ENCODE measurements around the gene POLR2I. TPM values are rescaled to one million over a fixed set of nuclear protein-coding genes. Genes with fewer than 3 reads are reported as not detected.
A peak's percentile ranks its signal among the peaks of the same experiment; 100 is the strongest.

The POLR2I gene
- total RNA-seq, 1 donor from 2014 or later: 121 TPM

GRCh38 chr19:36103842-36104552 lies 10.7 kb downstream of the POLR2I start:
- Histone ChIP-seq H3K4me3 (ENCODE audit: low read length in 3 of 3) (no peak overlapping the region), H3K27me3 (ENCODE audit: control insufficient read depth in 3 of 3, insufficient read depth in 3 of 3, low read length in 3 of 3) (no peaks in the 10 kb centered on the region), H3K36me3 (ENCODE audit: control insufficient read depth in 3 of 3, insufficient read depth in 3 of 3, low read length in 3 of 3) (peaks cover 31 to 38% (median 31%) of the 10 kb centered on the region in 3 donors), H3K9ac (ENCODE audit: low read depth in 1 of 3, low read length in 3 of 3) (peak overlapping the region in 2 of 3 donors; percentile 20 to 54), H3K27ac (ENCODE audit: low read depth, low read length) (no peak overlapping the region), H3K9me3 (ENCODE audit: control insufficient read depth in 3 of 3, low read length in 3 of 3) (no peaks in the 10 kb centered on the region), H3K4me1 (ENCODE audit: control insufficient read depth in 3 of 3, insufficient read depth in 3 of 3, low read length in 3 of 3) (peaks cover 46 to 52% (median 47%) of the 10 kb centered on the region in 3 donors)

- no peaks in the 10 kb centered on the region for H3K9me3 ChIP-seq (ENCODE audit: control insufficient read depth in 3 of 3, low read length in 3 of 3)
- no peak overlapping the region for H3K27ac ChIP-seq (ENCODE audit: low read depth, low read length)
- peaks cover 46 to 52% (median 47%) of the 10 kb centered on the region in 3 donors for H3K4me1 ChIP-seq (ENCODE audit: control insufficient read depth in 3 of 3, insufficient read depth in 3 of 3, low read length in 3 of 3)
- H3K4me3 ChIP-seq (ENCODE audit: low read length in 3 of 3): peak overlapping the region in 1 of 3 donors; percentile 22
- H3K27me3 ChIP-seq (ENCODE audit: control insufficient read depth in 3 of 3, insufficient read depth in 3 of 3, low read length in 3 of 3): no peaks in the 10 kb centered on the region
- peak overlapping the region in 2 of 3 donors; percentile 3 to 54 for H3K9ac ChIP-seq (ENCODE audit: low read depth in 1 of 3, low read length in 3 of 3)
- H3K36me3 ChIP-seq (ENCODE audit: control insufficient read depth in 3 of 3, insufficient read depth in 3 of 3, low read length in 3 of 3): peaks cover 31 to 38% (median 31%) of the 10 kb centered on the region in 3 donors
These were observed 11.5 kb downstream of the POLR2I start for GRCh38 chr19:36103040-36103626.

GRCh38 chr19:36101550-36102327 lies 12.9 kb downstream of the POLR2I start:
- Histone ChIP-seq H3K27ac (ENCODE audit: low read depth, low read length) (peak overlapping the region; percentile 84), H3K9ac (ENCODE audit: low read depth in 1 of 3, low read length in 3 of 3) (peak overlapping the region; percentile 71 to 91 (median 79)), H3K4me3 (ENCODE audit: low read length in 3 of 3) (peak overlapping the region; percentile 65 to 83 (median 71)), H3K4me1 (ENCODE audit: control insufficient read depth in 3 of 3, insufficient read depth in 3 of 3, low read length in 3 of 3) (peaks cover 46 to 52% (median 47%) of the 10 kb centered on the region in 3 donors), H3K9me3 (ENCODE audit: control insufficient read depth in 3 of 3, low read length in 3 of 3) (no peaks in the 10 kb centered on the region), H3K27me3 (ENCODE audit: control insufficient read depth in 3 of 3, insufficient read depth in 3 of 3, low read length in 3 of 3) (no peaks in the 10 kb centered on the region), H3K36me3 (ENCODE audit: control insufficient read depth in 3 of 3, insufficient read depth in 3 of 3, low read length in 3 of 3) (peaks cover 21 to 35% (median 28%) of the 10 kb centered on the region in 3 donors)

- peak overlapping the region; percentile 84 for H3K27ac ChIP-seq (ENCODE audit: low read depth, low read length)
- H3K36me3 ChIP-seq (ENCODE audit: control insufficient read depth in 3 of 3, insufficient read depth in 3 of 3, low read length in 3 of 3): peaks cover 19 to 31% (median 27%) of the 10 kb centered on the region in 3 donors
- H3K27me3 ChIP-seq (ENCODE audit: control insufficient read depth in 3 of 3, insufficient read depth in 3 of 3, low read length in 3 of 3): no peaks in the 10 kb centered on the region
- peaks cover 46 to 50% (median 47%) of the 10 kb centered on the region in 3 donors for H3K4me1 ChIP-seq (ENCODE audit: control insufficient read depth in 3 of 3, insufficient read depth in 3 of 3, low read length in 3 of 3)
- peak overlapping the region; percentile 71 to 91 (median 79) for H3K9ac ChIP-seq (ENCODE audit: low read depth in 1 of 3, low read length in 3 of 3)
- H3K4me3 ChIP-seq (ENCODE audit: low read length in 3 of 3): peak overlapping the region; percentile 65 to 83 (median 71)
- no peaks in the 10 kb centered on the region for H3K9me3 ChIP-seq (ENCODE audit: control insufficient read depth in 3 of 3, low read length in 3 of 3)
These were observed 14.2 kb downstream of the POLR2I start for GRCh38 chr19:36100476-36100875.

- peak overlapping the region; percentile 84 for H3K27ac ChIP-seq (ENCODE audit: low read depth, low read length)
- H3K27me3 ChIP-seq (ENCODE audit: control insufficient read depth in 3 of 3, insufficient read depth in 3 of 3, low read length in 3 of 3): no peaks in the 10 kb centered on the region
- no peaks in the 10 kb centered on the region for H3K9me3 ChIP-seq (ENCODE audit: control insufficient read depth in 3 of 3, low read length in 3 of 3)
- peaks cover 11 to 19% (median 16%) of the 10 kb centered on the region in 3 donors for H3K36me3 ChIP-seq (ENCODE audit: control insufficient read depth in 3 of 3, insufficient read depth in 3 of 3, low read length in 3 of 3)
- H3K4me3 ChIP-seq (ENCODE audit: low read length in 3 of 3): peak overlapping the region in 1 of 3 donors; percentile 6
- H3K9ac ChIP-seq (ENCODE audit: low read depth in 1 of 3, low read length in 3 of 3): no peak overlapping the region
- peaks cover 42 to 47% (median 45%) of the 10 kb centered on the region in 3 donors for H3K4me1 ChIP-seq (ENCODE audit: control insufficient read depth in 3 of 3, insufficient read depth in 3 of 3, low read length in 3 of 3)
These were observed 15.4 kb downstream of the POLR2I start for GRCh38 chr19:36099166-36099785.

GRCh38 chr19:36097036-36097435 lies 17.6 kb downstream of the POLR2I start:
- Histone ChIP-seq H3K27ac (ENCODE audit: low read depth, low read length) (no peak overlapping the region), H3K4me3 (ENCODE audit: low read length in 3 of 3) (no peak overlapping the region), H3K27me3 (ENCODE audit: control insufficient read depth in 3 of 3, insufficient read depth in 3 of 3, low read length in 3 of 3) (no peaks in the 10 kb centered on the region), H3K4me1 (ENCODE audit: control insufficient read depth in 3 of 3, insufficient read depth in 3 of 3, low read length in 3 of 3) (peaks cover 23 to 27% (median 24%) of the 10 kb centered on the region in 3 donors), H3K9me3 (ENCODE audit: control insufficient read depth in 3 of 3, low read length in 3 of 3) (no peaks in the 10 kb centered on the region), H3K9ac (ENCODE audit: low read depth in 1 of 3, low read length in 3 of 3) (no peak overlapping the region), H3K36me3 (ENCODE audit: control insufficient read depth in 3 of 3, insufficient read depth in 3 of 3, low read length in 3 of 3) (peaks cover 0 to 2% (median 0%) of the 10 kb centered on the region in 3 donors)

- H3K4me3 ChIP-seq (ENCODE audit: low read length in 3 of 3): no peak overlapping the region
- H3K4me1 ChIP-seq (ENCODE audit: control insufficient read depth in 3 of 3, insufficient read depth in 3 of 3, low read length in 3 of 3): no peaks in the 10 kb centered on the region
- H3K36me3 ChIP-seq (ENCODE audit: control insufficient read depth in 3 of 3, insufficient read depth in 3 of 3, low read length in 3 of 3): no peaks in the 10 kb centered on the region
- H3K27me3 ChIP-seq (ENCODE audit: control insufficient read depth in 3 of 3, insufficient read depth in 3 of 3, low read length in 3 of 3): no peaks in the 10 kb centered on the region
- H3K9me3 ChIP-seq (ENCODE audit: control insufficient read depth in 3 of 3, low read length in 3 of 3): no peaks in the 10 kb centered on the region
- no peak overlapping the region for H3K9ac ChIP-seq (ENCODE audit: low read depth in 1 of 3, low read length in 3 of 3)
- H3K27ac ChIP-seq (ENCODE audit: low read depth, low read length): no peak overlapping the region
These were observed 21.0 kb downstream of the POLR2I start for GRCh38 chr19:36093687-36094086.

GRCh38 chr19:36093146-36093662 lies 21.5 kb downstream of the POLR2I start:
- no peaks in the 10 kb centered on the region for H3K9me3 ChIP-seq (ENCODE audit: control insufficient read depth in 3 of 3, low read length in 3 of 3)
- H3K27ac ChIP-seq (ENCODE audit: low read depth, low read length): no peak overlapping the region
- H3K27me3 ChIP-seq (ENCODE audit: control insufficient read depth in 3 of 3, insufficient read depth in 3 of 3, low read length in 3 of 3): no peaks in the 10 kb centered on the region
- H3K4me1 ChIP-seq (ENCODE audit: control insufficient read depth in 3 of 3, insufficient read depth in 3 of 3, low read length in 3 of 3): no peaks in the 10 kb centered on the region
- H3K9ac ChIP-seq (ENCODE audit: low read depth in 1 of 3, low read length in 3 of 3): no peak overlapping the region
- no peak overlapping the region for H3K4me3 ChIP-seq (ENCODE audit: low read length in 3 of 3)
- no peaks in the 10 kb centered on the region for H3K36me3 ChIP-seq (ENCODE audit: control insufficient read depth in 3 of 3, insufficient read depth in 3 of 3, low read length in 3 of 3)

GRCh38 chr19:36092566-36092965 lies 22.1 kb downstream of the POLR2I start:
- Histone ChIP-seq H3K27ac (ENCODE audit: low read depth, low read length) (no peak overlapping the region), H3K9me3 (ENCODE audit: control insufficient read depth in 3 of 3, low read length in 3 of 3) (no peaks in the 10 kb centered on the region), H3K27me3 (ENCODE audit: control insufficient read depth in 3 of 3, insufficient read depth in 3 of 3, low read length in 3 of 3) (no peaks in the 10 kb centered on the region), H3K9ac (ENCODE audit: low read depth in 1 of 3, low read length in 3 of 3) (no peak overlapping the region), H3K4me3 (ENCODE audit: low read length in 3 of 3) (no peak overlapping the region), H3K4me1 (ENCODE audit: control insufficient read depth in 3 of 3, insufficient read depth in 3 of 3, low read length in 3 of 3) (no peaks in the 10 kb centered on the region), H3K36me3 (ENCODE audit: control insufficient read depth in 3 of 3, insufficient read depth in 3 of 3, low read length in 3 of 3) (no peaks in the 10 kb centered on the region)

Data from skeletal muscle tissue (tissue), 4 donors.